Brain microvascular endothelial cell (primary cell): Measurements from ENCODE around the gene LRRC32.

Experiments
- DNase-seq: peaks from one replicate; pipeline ENCODE4 v3.0.0-alpha.2; 2020
- H3K27ac ChIP-seq: fragments of 250-450 bp; sonication (Bioruptor Pico); 2 replicates; pipeline ENCODE4 v1.5.1; 2020; ENCODE audit warnings: mild to moderate bottlenecking, moderate library complexity
- H3K27me3 ChIP-seq: fragments of 250-450 bp; sonication (Bioruptor Pico); replicated peaks from 2 replicates; pipeline ENCODE4 v1.5.1; 2020; ENCODE audit warnings: mild to moderate bottlenecking
- H3K36me3 ChIP-seq: fragments of 250-450 bp; sonication (Bioruptor Pico); replicated peaks from 2 replicates; pipeline ENCODE4 v1.5.1; 2020; ENCODE audit warnings: mild to moderate bottlenecking
- H3K4me3 ChIP-seq: 2 replicates; pipeline ENCODE4 v1.5.1; 2011; ENCODE audit warnings: low read depth, mild to moderate bottlenecking, control low read depth, low read length, moderate library complexity
- in situ Hi-C: cut with HindIII; loops from 2 replicates; pipeline ENCODE4 v1.10.0; 2017; ENCODE audit warnings: low sequenced_read_pairs, low pct_ligation_motif_present
- TF ChIP-seq, protein P1 (sequence below): IDR thresholded peaks from 2 replicates; pipeline ENCODE4 v1.5.1; 2011; ENCODE audit warnings: low read depth, mild to moderate bottlenecking, moderate library complexity, low read length, control low read depth, inconsistent platforms; ENCODE audit errors: missing control alignments

Gene LRRC32

DNA sequence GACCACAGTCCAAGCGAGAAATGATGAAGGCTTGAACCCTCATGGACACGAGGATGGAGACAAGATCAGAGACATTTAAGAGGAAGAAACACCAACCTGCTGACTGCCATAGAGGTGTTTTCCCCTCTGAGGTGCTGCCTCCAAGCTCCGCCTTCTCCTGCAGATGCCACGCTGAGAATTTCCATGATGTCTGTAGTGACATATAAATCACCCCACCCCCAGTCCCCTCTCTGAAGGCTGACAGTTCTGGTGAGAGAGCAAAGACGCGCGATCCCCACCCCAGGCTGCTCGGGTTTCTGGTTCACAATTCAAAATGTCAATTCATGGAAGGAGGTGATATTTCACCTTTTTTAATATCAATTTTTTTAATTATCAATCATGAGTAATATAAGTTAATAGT, 28.2 kb downstream of the LRRC32 start:
- DNase-seq, result no peak
- H3K27ac ChIP-seq, result no peak overlapping the region
- no peak overlapping the region for H3K4me3 ChIP-seq
- in situ Hi-C loops, result no loop called here
- TF ChIP-seq, protein P1, sequence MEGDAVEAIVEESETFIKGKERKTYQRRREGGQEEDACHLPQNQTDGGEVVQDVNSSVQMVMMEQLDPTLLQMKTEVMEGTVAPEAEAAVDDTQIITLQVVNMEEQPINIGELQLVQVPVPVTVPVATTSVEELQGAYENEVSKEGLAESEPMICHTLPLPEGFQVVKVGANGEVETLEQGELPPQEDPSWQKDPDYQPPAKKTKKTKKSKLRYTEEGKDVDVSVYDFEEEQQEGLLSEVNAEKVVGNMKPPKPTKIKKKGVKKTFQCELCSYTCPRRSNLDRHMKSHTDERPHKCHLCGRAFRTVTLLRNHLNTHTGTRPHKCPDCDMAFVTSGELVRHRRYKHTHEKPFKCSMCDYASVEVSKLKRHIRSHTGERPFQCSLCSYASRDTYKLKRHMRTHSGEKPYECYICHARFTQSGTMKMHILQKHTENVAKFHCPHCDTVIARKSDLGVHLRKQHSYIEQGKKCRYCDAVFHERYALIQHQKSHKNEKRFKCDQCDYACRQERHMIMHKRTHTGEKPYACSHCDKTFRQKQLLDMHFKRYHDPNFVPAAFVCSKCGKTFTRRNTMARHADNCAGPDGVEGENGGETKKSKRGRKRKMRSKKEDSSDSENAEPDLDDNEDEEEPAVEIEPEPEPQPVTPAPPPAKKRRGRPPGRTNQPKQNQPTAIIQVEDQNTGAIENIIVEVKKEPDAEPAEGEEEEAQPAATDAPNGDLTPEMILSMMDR, result no peak
- H3K27me3 ChIP-seq, result no peaks in the 10 kb centered on the region
- H3K36me3 ChIP-seq, result no peaks in the 10 kb centered on the region

DNA sequence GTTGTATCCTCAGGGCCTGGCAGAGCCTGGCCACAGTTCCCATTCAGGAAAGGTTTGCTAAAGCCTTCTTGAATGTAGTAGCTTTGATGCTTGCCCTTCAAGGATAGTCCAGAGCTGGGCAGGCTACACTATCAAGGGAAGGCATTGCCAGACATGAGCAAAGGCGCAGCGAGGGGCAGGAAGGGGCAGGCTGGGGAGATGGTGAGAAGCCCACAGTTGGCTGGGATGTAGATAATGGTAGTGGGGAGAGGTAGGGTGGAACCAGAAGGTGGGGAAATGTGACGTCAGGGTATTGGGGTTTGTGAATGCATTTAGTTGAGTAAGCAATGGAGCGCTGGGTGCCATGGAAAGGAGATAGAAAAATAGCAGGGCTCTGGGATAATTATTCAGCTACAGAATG, 28.6 kb downstream of the LRRC32 start:
- Histone ChIP-seq H3K27me3 (no peaks in the 10 kb centered on the region), H3K36me3 (no peaks in the 10 kb centered on the region), H3K4me3 (no peak overlapping the region), H3K27ac (no peak overlapping the region)
- DNase-seq, result no peak
- in situ Hi-C loops, result no loop called here
- TF ChIP-seq, protein P1, result no peak

DNA sequence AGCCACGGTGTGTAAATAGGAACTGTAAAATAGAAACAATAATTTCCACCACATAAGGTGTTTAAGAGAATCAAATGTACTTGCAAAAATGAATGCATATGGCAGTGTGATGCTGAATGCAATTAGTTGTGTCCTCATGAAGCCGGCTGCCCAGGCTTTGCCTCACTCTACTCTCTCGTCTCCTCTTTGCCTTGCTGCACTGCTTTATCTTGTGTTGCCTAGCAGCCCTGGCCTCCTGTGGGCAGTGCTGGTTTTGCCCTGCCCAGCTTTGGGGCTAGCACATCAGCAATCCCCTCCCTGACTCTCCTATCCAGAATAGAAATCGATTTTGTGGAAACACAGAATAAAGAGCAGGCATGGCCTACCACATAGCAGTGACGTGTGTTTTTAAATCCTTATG, 30.0 kb downstream of the LRRC32 start:
- no peaks in the 10 kb centered on the region for H3K27me3 ChIP-seq
- no peak for DNase-seq
- H3K36me3 ChIP-seq, result no peaks in the 10 kb centered on the region
- in situ Hi-C loops, result no loop called here
- H3K4me3 ChIP-seq, result no peak overlapping the region
- H3K27ac ChIP-seq, result no peak overlapping the region
- TF ChIP-seq, protein P1, result no peak

GRCh38 chr11:76639621-76640020, 30.9 kb downstream of the LRRC32 start:
- Histone ChIP-seq H3K27ac (no peak overlapping the region), H3K36me3 (no peaks in the 10 kb centered on the region), H3K27me3 (no peaks in the 10 kb centered on the region), H3K4me3 (no peak overlapping the region)
- DNase-seq, result no peak
- in situ Hi-C loops, result no loop called here
- TF ChIP-seq, protein P1, result no peak

GRCh38 chr11:76638270-76639197, 32.0 kb downstream of the LRRC32 start:
- in situ Hi-C loops, result no loop called here
- Histone ChIP-seq H3K36me3 (no peaks in the 10 kb centered on the region), H3K4me3 (no peak overlapping the region), H3K27me3 (no peaks in the 10 kb centered on the region), H3K27ac (no peak overlapping the region)
- no peak for DNase-seq
- TF ChIP-seq, protein P1, result no peak
